Measurements from ENCODE around the gene PRPF38B. TPM values are rescaled to one million over a fixed set of nuclear protein-coding genes. Genes with fewer than 3 reads are reported as not detected.
"Not testable (repeated sequence)": the region's sequence is repeated elsewhere in the genome, so short reads cannot be mapped to it uniquely, and the experiment has no call there.

PRPF38B gene
- polyA plus RNA-seq, 1 experiment: 13.3 TPM

DNA sequence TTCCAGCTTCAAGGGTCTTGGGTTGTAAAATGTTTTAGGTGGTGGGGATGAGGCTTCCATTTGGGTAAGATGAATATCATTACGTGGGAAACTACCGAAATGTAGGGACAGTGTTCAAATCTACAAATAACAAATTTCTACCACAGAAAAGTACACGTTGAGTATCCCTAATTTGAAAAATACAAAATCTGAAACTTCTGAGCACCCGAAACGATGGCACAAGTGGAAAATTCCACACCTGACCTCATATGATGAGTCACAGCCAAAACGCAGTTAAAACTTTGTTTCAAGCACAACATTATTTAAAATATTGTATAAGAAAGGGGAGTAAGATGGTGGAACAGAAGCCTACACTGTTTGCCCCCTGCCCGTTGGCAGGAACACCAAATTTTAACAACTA lies 22.4 kb upstream of the PRPF38B start:
- Histone ChIP-seq H3K27me3 (ENCODE audit: control insufficient read depth, insufficient read depth, low read length) (peaks cover 2% of the 10 kb centered on the region; the same call in 1 of the 2 replicates), H3K36me3 (ENCODE audit: control insufficient read depth, insufficient read depth, low read length) (no peaks in the 10 kb centered on the region), H3K4me3 (ENCODE audit: low read depth, low read length) (no peak overlapping the region)
- ChIA-PET CTCF (interaction anchor here (0.7 kb wide), 1 partner anchor 118 kb away, joined by 3 read pairs; no protein-coding TSS in a partner anchor), POLR2A (no interaction called here)
- TF ChIP-seq, protein P1, sequence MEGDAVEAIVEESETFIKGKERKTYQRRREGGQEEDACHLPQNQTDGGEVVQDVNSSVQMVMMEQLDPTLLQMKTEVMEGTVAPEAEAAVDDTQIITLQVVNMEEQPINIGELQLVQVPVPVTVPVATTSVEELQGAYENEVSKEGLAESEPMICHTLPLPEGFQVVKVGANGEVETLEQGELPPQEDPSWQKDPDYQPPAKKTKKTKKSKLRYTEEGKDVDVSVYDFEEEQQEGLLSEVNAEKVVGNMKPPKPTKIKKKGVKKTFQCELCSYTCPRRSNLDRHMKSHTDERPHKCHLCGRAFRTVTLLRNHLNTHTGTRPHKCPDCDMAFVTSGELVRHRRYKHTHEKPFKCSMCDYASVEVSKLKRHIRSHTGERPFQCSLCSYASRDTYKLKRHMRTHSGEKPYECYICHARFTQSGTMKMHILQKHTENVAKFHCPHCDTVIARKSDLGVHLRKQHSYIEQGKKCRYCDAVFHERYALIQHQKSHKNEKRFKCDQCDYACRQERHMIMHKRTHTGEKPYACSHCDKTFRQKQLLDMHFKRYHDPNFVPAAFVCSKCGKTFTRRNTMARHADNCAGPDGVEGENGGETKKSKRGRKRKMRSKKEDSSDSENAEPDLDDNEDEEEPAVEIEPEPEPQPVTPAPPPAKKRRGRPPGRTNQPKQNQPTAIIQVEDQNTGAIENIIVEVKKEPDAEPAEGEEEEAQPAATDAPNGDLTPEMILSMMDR (IDR thresholded peaks at IDR 0.05; ENCODE audit: insufficient read depth, low read depth, low read length): no peak
- DNase-seq (ENCODE audit: low read depth): no peak

DNA sequence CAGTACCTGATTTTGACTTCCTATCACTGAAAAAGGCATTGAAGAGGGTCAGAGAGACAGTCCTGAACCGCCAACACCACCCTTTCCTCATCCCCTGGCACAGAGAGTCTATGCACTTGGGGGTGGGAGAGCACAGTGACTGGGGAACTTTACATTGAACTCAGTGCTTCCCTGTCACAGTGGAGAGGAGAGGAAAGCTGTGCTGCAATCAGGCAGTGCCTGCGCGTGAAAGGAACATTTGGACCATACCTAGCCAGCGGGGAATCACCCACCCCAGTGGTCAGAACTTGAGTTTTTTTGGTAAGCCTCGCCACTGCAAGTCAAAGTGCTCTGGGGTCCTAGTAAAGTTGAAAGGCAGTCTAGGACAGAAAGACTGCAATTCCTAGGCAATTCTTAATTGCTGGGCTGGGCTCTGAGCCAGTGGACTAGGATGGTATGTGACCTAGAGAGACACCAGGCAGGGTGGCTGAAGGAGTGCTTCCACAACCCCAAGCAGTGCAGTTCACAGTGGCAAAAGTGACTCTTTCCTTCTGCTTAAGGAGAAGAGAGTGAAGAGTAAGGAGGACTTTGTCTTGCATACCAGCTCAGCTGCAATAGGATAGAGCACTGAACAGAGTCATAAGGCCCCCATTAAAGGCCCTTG lies 21.9 kb upstream of the PRPF38B start:
- TF ChIP-seq, protein P1 (IDR thresholded peaks at IDR 0.05; ENCODE audit: insufficient read depth, low read depth, low read length): no peak
- ChIA-PET POLR2A (no interaction called here), CTCF (no interaction called here)
- peaks cover 2% of the 10 kb centered on the region; the same call in 1 of the 2 replicates for H3K27me3 ChIP-seq (ENCODE audit: control insufficient read depth, insufficient read depth, low read length)
- no peaks in the 10 kb centered on the region for H3K36me3 ChIP-seq (ENCODE audit: control insufficient read depth, insufficient read depth, low read length)
- DNase-seq (ENCODE audit: low read depth): no peak
- no peak overlapping the region for H3K4me3 ChIP-seq (ENCODE audit: low read depth, low read length)

DNA sequence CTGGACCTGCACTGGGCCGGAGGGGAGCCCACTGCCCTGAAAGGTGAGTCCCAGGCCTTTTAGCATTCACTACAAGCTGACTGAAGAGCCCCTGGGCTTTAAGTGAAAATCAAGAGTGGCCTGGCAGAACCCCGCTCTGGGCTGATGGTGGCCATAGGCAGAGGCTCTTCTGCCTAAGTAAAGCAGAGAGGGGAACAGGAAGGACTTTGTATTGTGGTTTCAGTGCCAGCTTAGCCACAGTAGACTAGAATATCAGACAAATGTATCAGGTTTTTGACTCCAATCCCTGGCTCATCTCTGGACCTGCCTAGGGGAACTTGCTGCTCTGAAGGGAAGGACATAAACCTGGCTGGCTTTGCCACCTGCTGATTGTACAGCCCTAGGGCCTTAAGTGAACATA lies 21.0 kb upstream of the PRPF38B start:
- no peak for DNase-seq (ENCODE audit: low read depth)
- Histone ChIP-seq H3K36me3 (ENCODE audit: control insufficient read depth, insufficient read depth, low read length) (no peaks in the 10 kb centered on the region), H3K4me3 (ENCODE audit: low read depth, low read length) (no peak overlapping the region), H3K27me3 (ENCODE audit: control insufficient read depth, insufficient read depth, low read length) (peaks cover 2% of the 10 kb centered on the region; the same call in 1 of the 2 replicates)
- TF ChIP-seq, protein P1 (IDR thresholded peaks at IDR 0.05; ENCODE audit: insufficient read depth, low read depth, low read length): no peak
- ChIA-PET CTCF (no interaction called here), POLR2A (no interaction called here)

DNA sequence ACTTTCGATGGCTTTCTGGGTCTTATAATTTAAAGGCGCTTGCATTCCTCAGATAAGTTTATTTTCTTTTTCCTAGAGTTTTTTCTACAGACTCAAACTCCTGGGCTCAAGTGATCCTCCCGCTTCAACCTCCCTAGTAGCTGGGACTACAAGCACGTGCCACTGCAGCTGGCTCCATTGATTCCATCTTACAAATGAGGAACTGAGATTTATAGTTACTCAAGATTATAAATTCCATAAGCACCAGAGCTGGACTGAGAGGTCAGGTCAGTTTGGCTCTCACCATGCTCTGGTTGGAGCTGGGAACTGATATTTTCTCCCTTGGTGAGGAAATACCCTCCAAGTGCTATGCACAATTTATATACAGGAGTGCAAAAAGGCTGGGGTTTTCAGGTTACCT lies 13.4 kb upstream of the PRPF38B start:
- ChIA-PET CTCF (interaction anchor here (0.5 kb wide), 1 partner anchor 103 kb away, joined by 3 read pairs; no protein-coding TSS in a partner anchor), POLR2A (no interaction called here)
- TF ChIP-seq, protein P1 (IDR thresholded peaks at IDR 0.05; ENCODE audit: insufficient read depth, low read depth, low read length): no peak

DNA sequence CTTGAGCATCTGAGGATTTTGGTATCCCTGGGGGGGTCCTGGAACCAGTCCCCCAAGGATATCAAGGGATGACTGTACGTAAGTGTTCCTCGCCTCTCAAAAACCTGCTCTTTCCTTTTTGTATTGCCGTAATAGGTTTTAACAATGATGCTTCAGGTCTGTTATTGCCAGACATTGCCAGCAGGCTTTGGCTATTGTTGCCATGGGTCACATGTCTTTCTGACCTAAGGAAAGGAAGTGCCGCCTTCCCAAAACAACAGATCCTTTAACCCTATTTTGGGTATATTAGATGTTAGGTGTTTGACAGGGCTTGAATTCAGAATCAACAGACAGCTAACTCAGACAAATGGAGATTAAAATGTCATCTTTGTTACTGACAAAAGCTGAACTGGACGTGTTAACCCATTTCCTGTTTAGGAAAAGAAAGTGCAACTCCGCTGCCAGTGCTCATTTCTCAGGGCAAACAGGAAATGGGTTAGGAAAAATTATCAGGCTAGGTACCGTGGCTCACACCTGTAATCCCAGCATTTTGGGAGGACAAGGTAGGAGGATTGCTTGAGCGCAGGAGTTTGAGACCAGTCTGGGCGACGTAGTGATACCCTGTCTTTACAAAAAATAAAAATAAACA lies 12.4 kb upstream of the PRPF38B start:
- Histone ChIP-seq H3K4me3 (ENCODE audit: low read depth, low read length) (no peak overlapping the region), H3K36me3 (ENCODE audit: control insufficient read depth, insufficient read depth, low read length) (no peaks in the 10 kb centered on the region), H3K27me3 (ENCODE audit: control insufficient read depth, insufficient read depth, low read length) (0 out of 2 replicates have a peak, but pooled peaks cover under 1% of the 10 kb centered on the region)
- TF ChIP-seq, protein P1 (IDR thresholded peaks at IDR 0.05; ENCODE audit: insufficient read depth, low read depth, low read length): no peak
- ChIA-PET CTCF (no interaction called here), POLR2A (no interaction called here)
- DNase-seq (ENCODE audit: low read depth): no peak

More for the DNA sequence above, 13.4 kb upstream of the PRPF38B start:
- Histone ChIP-seq H3K27me3 (ENCODE audit: control insufficient read depth, insufficient read depth, low read length) (no peaks in the 10 kb centered on the region), H3K4me3 (ENCODE audit: low read depth, low read length) (no peak overlapping the region), H3K36me3 (ENCODE audit: control insufficient read depth, insufficient read depth, low read length) (no peaks in the 10 kb centered on the region)
- DNase-seq (ENCODE audit: low read depth): no peak

DNA sequence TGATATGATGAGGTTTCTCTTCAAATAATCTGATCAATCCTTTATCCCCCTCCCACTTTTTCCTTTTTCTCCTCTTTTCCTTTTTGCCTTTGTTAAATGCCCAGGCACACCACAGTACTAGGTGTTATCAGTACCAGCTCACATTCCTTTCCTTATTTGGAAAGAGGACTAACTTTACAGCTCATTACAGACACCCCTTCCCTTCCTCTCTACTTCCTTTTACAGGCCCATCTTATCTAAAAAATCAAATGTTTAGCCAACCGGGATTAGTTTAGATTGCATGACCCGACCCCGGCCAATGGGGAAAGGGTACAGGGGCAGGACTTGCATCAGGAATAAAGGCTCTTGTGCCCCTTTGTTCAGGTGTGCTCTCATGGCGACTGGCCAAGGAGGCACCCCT lies 10.4 kb upstream of the PRPF38B start:
- H3K27me3 ChIP-seq (ENCODE audit: control insufficient read depth, insufficient read depth, low read length); H3K4me3 ChIP-seq (ENCODE audit: low read depth, low read length); H3K36me3 ChIP-seq (ENCODE audit: control insufficient read depth, insufficient read depth, low read length); POLR2A ChIA-PET; DNase-seq (ENCODE audit: low read depth): not testable (repeated sequence)
- CTCF ChIA-PET: interaction anchor here (1.3 kb wide), 1 partner anchor 38 kb away, joined by 3 read pairs; no protein-coding TSS in a partner anchor
